SK-N-SH (cell line): ENCODE data around the gene SOX11. TPM values are rescaled to one million over a fixed set of nuclear protein-coding genes. Genes with fewer than 3 reads are reported as not detected.

ENCODE experiments used
- CTCF ChIA-PET: fragments of 300-600, 350-600 bp; formaldehyde crosslinking; extraction: SDS; loops from one replicate; lab custom pipeline; 2021; lab: Yijun Ruan, JAX
- POLR2A ChIA-PET: fragments of 350-600 bp; sonication (Branson Sonifier 250); formaldehyde crosslinking; extraction: SDS; loops from one replicate; lab custom pipeline; 2020; ENCODE audit warnings: antibody characterized with exemption, inconsistent platforms; lab: Yijun Ruan, JAX
- DNase-seq: peaks from one replicate; pipeline ENCODE4 v3.0.0; 2012
- H2AFZ ChIP-seq: fragments of 200-600 bp; sonication (generic); 2 replicates; pipeline ENCODE4 v1.8.1; 2016; ENCODE audit warnings: antibody characterized with exemption, mild to moderate bottlenecking, low read depth
- H3F3A ChIP-seq: fragments of 200-600 bp; sonication (generic); replicated peaks from 2 replicates; pipeline ENCODE3; 2016; ENCODE audit warnings: antibody characterized with exemption, mild to moderate bottlenecking; ENCODE audit not compliant: insufficient read depth
- H3K27ac ChIP-seq, 2 experiments: fragments of 200-500 bp in 1 of 2; fragments of 200-600 bp in 1 of 2; sonication (Bioruptor generic) in 1 of 2; sonication (generic), shearing (Covaris generic) in 1 of 2; 2 replicates each; pipeline versions ENCODE4 v1.5.1 to v1.6.1; 2014 to 2016; ENCODE audit warnings: low read depth in 2 of 2, inconsistent platforms in 1 of 2, low read length in 1 of 2, mild to moderate bottlenecking in 1 of 2, mixed read lengths in 1 of 2
- H3K27me3 ChIP-seq: fragments of 200-600 bp; sonication (generic), shearing (Covaris generic); 2 replicates; pipeline ENCODE4 v1.6.1; 2016; ENCODE audit warnings: mixed run types; ENCODE audit not compliant: insufficient read depth
- H3K36me3 ChIP-seq, 2 experiments: fragments of 200-500 bp in 1 of 2; fragments of 200-600 bp in 1 of 2; sonication (Bioruptor generic) in 1 of 2; sonication (generic) in 1 of 2; replicated peaks in 1 of 2; 2 replicates each; pipeline versions ENCODE3 to v1.5.1; 2014 to 2016; ENCODE audit warnings: low read length in 1 of 2, mild to moderate bottlenecking in 1 of 2; ENCODE audit not compliant: insufficient read depth in 2 of 2, control insufficient read depth in 1 of 2
- H3K4me1 ChIP-seq, 2 experiments: fragments of 200-500 bp in 1 of 2; fragments of 200-600 bp in 1 of 2; sonication (Bioruptor generic) in 1 of 2; sonication (generic), shearing (Covaris generic) in 1 of 2; 2 replicates each; pipeline versions ENCODE4 v1.5.1 to v1.6.1; 2014 to 2016; ENCODE audit warnings: low read depth in 1 of 2, low read length in 1 of 2, mixed run types in 1 of 2; ENCODE audit not compliant: insufficient read depth in 2 of 2, control insufficient read depth in 1 of 2
- H3K4me2 ChIP-seq: fragments of 200-600 bp; sonication (generic), shearing (Covaris generic); 2 replicates; pipeline ENCODE4 v1.6.1; 2017; ENCODE audit warnings: mixed run types
- H3K4me3 ChIP-seq, 2 experiments: fragments of 200-500 bp in 1 of 2; fragments of 200-600 bp in 1 of 2; sonication (Bioruptor generic) in 1 of 2; sonication (generic), shearing (Covaris generic) in 1 of 2; 2 replicates each; pipeline versions ENCODE4 v1.5.1 to v1.8.1; 2014 to 2016; ENCODE audit warnings: low read depth in 2 of 2, inconsistent platforms in 1 of 2, low read length in 1 of 2, mild to moderate bottlenecking in 1 of 2, mixed read lengths in 1 of 2, moderate library complexity in 1 of 2
- H3K79me2 ChIP-seq: fragments of 200-600 bp; sonication (generic); 2 replicates; pipeline ENCODE4 v1.8.1; 2017; ENCODE audit warnings: mild to moderate bottlenecking; ENCODE audit not compliant: insufficient read depth
- H3K9ac ChIP-seq: fragments of 200-600 bp; sonication (generic); 2 replicates; pipeline ENCODE4 v1.6.1; 2017; ENCODE audit warnings: mixed run types
- H3K9me2 ChIP-seq: fragments of 200-600 bp; sonication (generic); 2 replicates; pipeline ENCODE4 v1.6.1; 2017; ENCODE audit warnings: mixed run types
- H3K9me3 ChIP-seq: fragments of 200-600 bp; sonication (generic); 2 replicates; pipeline ENCODE4 v1.6.1; 2017; ENCODE audit warnings: mixed run types, mild to moderate bottlenecking, moderate library complexity
- H4K20me1 ChIP-seq: fragments of 200-600 bp; sonication (generic); 2 replicates; pipeline ENCODE4 v1.6.1; 2017; ENCODE audit warnings: mild to moderate bottlenecking, mixed run types; ENCODE audit not compliant: insufficient read depth
- FOXM1 ChIP-seq: IDR thresholded peaks from 2 replicates; pipeline ENCODE4 v1.4.0; 2012; ENCODE audit warnings: low read depth, mild to moderate bottlenecking
- GATA2 ChIP-seq: sonication (generic); formaldehyde crosslinking; IDR thresholded peaks from 2 replicates; pipeline ENCODE4 v1.5.0; 2020; ENCODE audit warnings: mild to moderate bottlenecking, missing genetic modification reagents
- MXI1 ChIP-seq: IDR thresholded peaks from 2 replicates; pipeline ENCODE4 v1.6.1; 2012; ENCODE audit warnings: mild to moderate bottlenecking, low read depth, low read length, improper control_type of control experiment
- POLR2AphosphoS5 ChIP-seq: IDR thresholded peaks from 2 replicates; pipeline ENCODE4 v1.6.1; 2012; ENCODE audit warnings: low read depth, low read length
- RXRA ChIP-seq: IDR thresholded peaks from 2 replicates; pipeline ENCODE4 v1.4.0; 2012; ENCODE audit warnings: low read depth, mild to moderate bottlenecking, borderline replicate concordance
- SMC3 ChIP-seq: IDR thresholded peaks from 2 replicates; pipeline ENCODE4 v1.6.1; 2012; ENCODE audit warnings: low read depth, low read length, improper control_type of control experiment
- TAF1 ChIP-seq: IDR thresholded peaks from 2 replicates; pipeline ENCODE4 v1.6.1; 2012; ENCODE audit warnings: low read depth, mild to moderate bottlenecking, low read length, moderate library complexity, borderline replicate concordance
- TCF12 ChIP-seq: IDR thresholded peaks from 2 replicates; pipeline ENCODE4 v1.4.0; 2012
- WGBS: methylation state at CpG from one replicate; pipeline ENCODE4 v1.1.6; 2017; ENCODE audit warnings: low lambda C conversion rate; 5-methylcytosine and 5-hydroxymethylcytosine counted together
- polyA plus RNA-seq, 3 experiments: library from polyadenylated mRNA; depleted of rRNA; stranded (reverse); fragments of >200 nt; gene quantifications; 2 replicates each; pipeline ENCODE4 v1.2.3, GENCODE V29; 2012
- TF ChIP-seq, protein P1 (sequence below): IDR thresholded peaks from 2 replicates; pipeline ENCODE4 v1.4.0; 2012; ENCODE audit warnings: low read depth
- TF ChIP-seq, protein P2 (sequence below): IDR thresholded peaks from 2 replicates; pipeline ENCODE4; 2012

Gene SOX11
- polyA plus RNA-seq, 1 of the 3 experiments (the other 2 are of a cell fraction), result 3.4 TPM

DNA sequence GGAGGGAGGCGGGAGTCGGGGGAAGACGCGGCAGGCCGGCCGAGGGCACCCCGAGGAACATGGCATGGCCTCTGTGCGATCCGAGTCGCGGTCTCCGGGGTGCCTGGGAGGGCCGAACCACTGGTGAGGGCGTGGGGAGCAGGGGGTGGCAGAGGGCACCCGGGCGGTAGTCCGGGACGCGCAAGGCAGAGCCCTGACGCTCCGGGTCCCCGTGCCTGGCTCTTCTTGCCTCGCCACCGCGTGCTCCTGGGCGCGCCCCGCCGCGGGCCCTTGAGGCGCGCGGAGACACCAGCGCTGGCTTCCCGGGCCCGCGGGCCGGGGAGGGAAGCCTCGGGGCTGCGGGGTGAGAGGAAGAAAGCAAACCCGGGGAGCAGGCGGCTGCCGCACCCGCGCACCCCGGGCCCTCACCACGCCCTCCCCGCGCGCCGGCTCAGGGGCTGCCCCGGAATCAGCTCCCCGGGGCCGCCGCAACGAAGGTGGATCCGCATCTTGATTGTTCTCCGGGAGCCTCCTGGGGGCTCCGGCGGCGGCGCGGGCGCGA is 4.3 kb downstream of the SOX11 start:
- Histone ChIP-seq H4K20me1 (peaks cover 34% of the 10 kb centered on the region), H3F3A (peaks cover 6% of the 10 kb centered on the region), H3K36me3 (peaks cover 10 to 16% of the 10 kb centered on the region in 2 experiments), H3K9me3 (no peaks in the 10 kb centered on the region), H3K4me1 (peaks cover 0 to 19% of the 10 kb centered on the region in 2 experiments; a peak in 3 of 4 replicates), H3K27ac (peak overlapping the region; percentile 80 to 97), H3K4me2 (peak overlapping the region; percentile 89), H3K4me3 (peak overlapping the region; percentile 91 to 95), H3K79me2 (peaks cover 89% of the 10 kb centered on the region), H3K9ac (peak overlapping the region; percentile 81), H3K9me2 (no peaks in the 10 kb centered on the region), H2AFZ (peak overlapping the region; percentile 68), H3K27me3 (no peaks in the 10 kb centered on the region)
- DNase-seq, result peak; percentile 82
- 4% methylated on average over 9 of the region's 65 CpGs for WGBS
- POLR2A ChIA-PET, result interaction anchor here (1.2 to 2.2 kb wide), 5 partner anchors 217 to 828 kb away, joined by 3 to 7 read pairs (median 3); no protein-coding TSS in a partner anchor
- TF ChIP-seq FOXM1 (0 out of 2 replicates have a peak, but pooled peaks have one; percentile 3), MXI1 (no peak), RXRA (no peak), GATA2 (CRISPR knock-in tag) (no peak)
- CTCF ChIA-PET, result interaction anchor here (0.6 to 2.3 kb wide), 10 partner anchors 80 to 1076 kb away, joined by 3 to 8 read pairs (median 3); no protein-coding TSS in a partner anchor

DNA sequence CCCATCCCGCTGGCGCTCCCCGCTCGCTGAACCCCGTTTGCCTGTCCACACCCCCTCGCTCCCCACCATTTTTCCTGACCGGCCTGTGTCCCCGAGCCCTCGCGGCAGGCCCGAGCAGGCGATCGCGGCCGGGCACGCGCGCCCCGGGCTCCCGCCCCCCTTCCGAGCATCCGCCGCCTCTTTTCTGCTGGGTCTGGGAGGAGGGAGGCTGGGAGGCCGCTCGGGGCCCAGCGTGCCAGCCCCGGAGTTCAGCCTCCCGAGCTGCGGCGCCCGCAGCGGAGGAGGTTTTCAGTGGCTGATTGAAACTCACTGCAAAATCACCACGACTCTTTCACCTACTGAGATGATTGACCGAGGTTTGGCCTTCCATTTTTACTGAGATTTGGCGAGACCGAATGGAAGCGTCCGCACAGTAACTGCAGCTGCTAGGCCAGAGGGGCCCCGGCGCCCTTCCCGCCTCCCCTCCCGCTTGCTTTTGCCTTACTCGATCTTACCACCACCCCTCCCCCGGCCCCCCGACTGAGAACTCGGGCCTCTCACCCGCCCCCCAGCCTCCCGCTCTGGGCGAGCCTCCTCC is 4.8 kb downstream of the SOX11 start:
- H3K9me3 ChIP-seq, result no peaks in the 10 kb centered on the region
- peak overlapping the region; percentile 68 for H2AFZ ChIP-seq
- peaks cover 6% of the 10 kb centered on the region for H3F3A ChIP-seq
- H3K79me2 ChIP-seq, result peaks cover 89% of the 10 kb centered on the region
- H3K9me2 ChIP-seq, result no peaks in the 10 kb centered on the region
- peak; percentile 91 for DNase-seq
- peaks cover 34% of the 10 kb centered on the region for H4K20me1 ChIP-seq
- CTCF ChIA-PET, result interaction anchor here (0.6 to 2.3 kb wide), 8 partner anchors 18 to 829 kb away, joined by 3 to 8 read pairs (median 3); no protein-coding TSS in a partner anchor
- H3K4me1 ChIP-seq, result peaks cover 0 to 19% of the 10 kb centered on the region in 2 experiments; a peak in 3 of 4 replicates
- peak overlapping the region; percentile 81 for H3K9ac ChIP-seq
- WGBS, result 4% methylated on average over 40 of the region's 49 CpGs
- POLR2A ChIA-PET, result interaction anchor here (1.2 to 2.2 kb wide), 5 partner anchors 217 to 827 kb away, joined by 3 to 7 read pairs (median 3); no protein-coding TSS in a partner anchor
- peak overlapping the region; percentile 89 for H3K4me2 ChIP-seq
- H3K36me3 ChIP-seq, result peaks cover 15 to 21% of the 10 kb centered on the region in 2 experiments
- peak overlapping the region; percentile 80 to 97 for H3K27ac ChIP-seq
- peak overlapping the region; percentile 91 to 95 for H3K4me3 ChIP-seq
- TF ChIP-seq SMC3 (0 out of 2 replicates have a peak, but pooled peaks have one; percentile 11), TCF12 (no peak), POLR2AphosphoS5 (peak; percentile 24; the same call in 1 of the 2 replicates), RXRA (no peak), FOXM1 (no peak), TAF1 (peak; percentile 49)
- TF ChIP-seq, protein P1, sequence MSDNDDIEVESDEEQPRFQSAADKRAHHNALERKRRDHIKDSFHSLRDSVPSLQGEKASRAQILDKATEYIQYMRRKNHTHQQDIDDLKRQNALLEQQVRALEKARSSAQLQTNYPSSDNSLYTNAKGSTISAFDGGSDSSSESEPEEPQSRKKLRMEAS, result peak; percentile 66; the same call in 1 of the 2 replicates
- TF ChIP-seq, protein P2, sequence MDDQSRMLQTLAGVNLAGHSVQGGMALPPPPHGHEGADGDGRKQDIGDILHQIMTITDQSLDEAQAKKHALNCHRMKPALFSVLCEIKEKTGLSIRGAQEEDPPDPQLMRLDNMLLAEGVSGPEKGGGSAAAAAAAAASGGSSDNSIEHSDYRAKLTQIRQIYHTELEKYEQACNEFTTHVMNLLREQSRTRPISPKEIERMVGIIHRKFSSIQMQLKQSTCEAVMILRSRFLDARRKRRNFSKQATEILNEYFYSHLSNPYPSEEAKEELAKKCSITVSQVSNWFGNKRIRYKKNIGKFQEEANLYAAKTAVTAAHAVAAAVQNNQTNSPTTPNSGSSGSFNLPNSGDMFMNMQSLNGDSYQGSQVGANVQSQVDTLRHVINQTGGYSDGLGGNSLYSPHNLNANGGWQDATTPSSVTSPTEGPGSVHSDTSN, result peak; percentile 11; the same call in 1 of the 2 replicates
- H3K27me3 ChIP-seq, result no peaks in the 10 kb centered on the region
